ENCODE measurements around the gene PCBP1.

DNA sequence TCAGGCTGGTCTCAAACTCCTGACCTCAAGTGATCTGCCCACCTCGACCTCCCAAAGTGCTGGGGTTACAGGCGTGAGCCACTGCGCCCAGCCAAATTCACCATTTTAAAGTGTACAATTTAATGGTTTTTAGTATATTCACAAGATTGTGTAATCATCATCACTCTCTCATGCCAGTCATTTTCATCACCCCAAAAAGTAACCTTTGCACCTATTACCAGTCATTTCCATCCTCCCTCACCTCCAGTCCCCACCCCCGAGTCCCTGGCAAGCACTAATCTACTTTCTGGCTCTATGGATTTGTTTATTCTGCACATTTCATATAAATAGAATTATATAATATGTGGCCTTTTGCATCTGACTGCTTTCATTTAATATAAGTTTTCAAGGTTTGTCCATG, 10.8 kb downstream of the PCBP1 start:
- TF ChIP-seq JUN (IDR thresholded peaks at IDR 0.05): no peak
- no peak for TF ChIP-seq HES2 (IDR thresholded peaks at IDR 0.05)

All from A549 (cell line).